Lung (tissue), 12 donors: ENCODE results near the gene POU3F2. TPM values are rescaled to one million over a fixed set of nuclear protein-coding genes. Genes with fewer than 3 reads are reported as not detected.

ENCODE experiments used
- ATAC-seq: fragments of 200-7000 bp; cut with Tn5 transposase; one replicate; pipeline ENCODE4 v1.9.1; 2020; ENCODE audit warnings: moderate number of reproducible peaks; ENCODE audit not compliant: insufficient read depth, low FRiP score
- DNase-seq, 3 donors: peaks; one replicate each; pipeline ENCODE4 v3.0.0-alpha.2; 2013 to 2017
- H3K27ac ChIP-seq, 2 donors: one replicate each; pipeline ENCODE4 v1.5.1; 2013; ENCODE audit warnings: mild to moderate bottlenecking in 2 of 2, moderate library complexity in 2 of 2, control low read depth in 1 of 2, inconsistent platforms in 1 of 2, low read depth in 1 of 2, low read length in 1 of 2
- H3K27me3 ChIP-seq, 3 donors: one replicate each; pipeline ENCODE4 v1.5.1; 2013; ENCODE audit warnings: low read length in 2 of 3; ENCODE audit not compliant: control insufficient read depth in 3 of 3, insufficient read depth in 3 of 3
- H3K36me3 ChIP-seq, 4 donors: one replicate each; pipeline ENCODE4 v1.5.1; 2013; ENCODE audit warnings: low read length in 4 of 4, mild to moderate bottlenecking in 1 of 4, moderate library complexity in 1 of 4; ENCODE audit not compliant: control insufficient read depth in 4 of 4, insufficient read depth in 4 of 4
- H3K4me1 ChIP-seq, 5 donors: one replicate each; pipeline ENCODE4 v1.5.1; 2013; ENCODE audit warnings: low read length in 5 of 5, mild to moderate bottlenecking in 2 of 5, moderate library complexity in 1 of 5; ENCODE audit not compliant: control insufficient read depth in 5 of 5, insufficient read depth in 5 of 5
- H3K4me3 ChIP-seq: one replicate; pipeline ENCODE4 v1.5.1; 2013; ENCODE audit warnings: mild to moderate bottlenecking, control low read depth, moderate library complexity
- H3K9ac ChIP-seq, 2 donors: one replicate each; pipeline ENCODE4 v1.5.1; 2013; ENCODE audit warnings: low read length in 2 of 2, control low read depth in 1 of 2; ENCODE audit not compliant: insufficient read depth in 1 of 2
- H3K9me3 ChIP-seq, 4 donors: one replicate each; pipeline ENCODE4 v1.5.1; 2013; ENCODE audit warnings: low read length in 3 of 4, mild to moderate bottlenecking in 1 of 4, moderate library complexity in 1 of 4; ENCODE audit not compliant: control insufficient read depth in 4 of 4, insufficient read depth in 3 of 4
- CTCF ChIP-seq: IDR thresholded peaks from 2 replicates; pipeline ENCODE4 v1.5.1; 2012; ENCODE audit warnings: mild to moderate bottlenecking; ENCODE audit errors: control extremely low read depth, extremely low read depth
- WGBS, 2 donors: extraction: QIAGEN DNeasy Blood & Tissue Kit; methylation state at CpG; one replicate each; pipeline ENCODE4 v1.1.7; 2013; 5-methylcytosine and 5-hydroxymethylcytosine counted together
- polyA plus RNA-seq, 2 donors: library from polyadenylated mRNA; stranded (reverse); fragments of 200-250 nt; gene quantifications; one replicate each; pipeline ENCODE4 v1.2.1, GENCODE V29; 2013
- total RNA-seq, 2 donors: library from RNA; depleted of rRNA in 1 of 2; stranded (reverse); fragments of >200 nt in 1 of 2; gene quantifications; one replicate each; pipeline ENCODE4 v1.2.1, GENCODE V29; 2014 to 2021
- donor health status: control.
- donor health status: control.
- donor health status: Bipolar disorder and iron deficiency.
- donor health status: healthy.
- donor health status: DM: yes; HTN: yes; CAD: no.

POU3F2 gene
- total and polyA plus RNA-seq, 4 donors: 0.11 TPM; not detected in 3

- Histone ChIP-seq H3K36me3 (no peaks in the 10 kb centered on the region), H3K4me1 (no peaks in the 10 kb centered on the region), H3K9ac (no peak overlapping the region), H3K27me3 (no peaks in the 10 kb centered on the region), H3K4me3 (no peak overlapping the region), H3K9me3 (peaks cover 0 to 4% (median under 1%) of the 10 kb centered on the region in 4 donors), H3K27ac (no peak overlapping the region)
- DNase-seq (no peak), ATAC-seq (no peak)
- no peak for TF ChIP-seq CTCF
- 83 to 86% methylated on average over 4 of the region's 4 CpGs for WGBS, 2 donors
These were observed 25.7 kb upstream of the POU3F2 start for GRCh38 chr6:98808541-98809210.

DNA sequence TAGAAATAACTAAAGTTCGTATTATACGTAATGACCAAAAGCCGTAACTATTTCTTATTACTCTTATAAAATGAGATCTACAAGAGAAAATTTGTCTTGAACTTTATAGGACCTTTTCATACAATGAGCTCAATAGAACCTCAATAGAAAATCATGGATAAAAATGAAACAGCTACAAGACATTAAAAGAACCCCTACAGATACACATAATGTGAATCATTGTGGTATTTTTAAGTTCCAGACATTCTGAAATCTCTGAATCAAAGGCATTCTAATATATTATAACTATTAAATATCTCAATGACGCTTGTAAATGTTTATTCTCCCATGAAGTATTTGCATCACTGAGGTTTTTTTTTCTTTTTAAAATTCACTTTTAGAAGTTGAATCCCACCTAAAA is 22.2 kb upstream of the POU3F2 start:
- 90 to 91% methylated on average over 4 of the region's 4 CpGs for WGBS, 2 donors
- Histone ChIP-seq H3K4me1 (no peaks in the 10 kb centered on the region), H3K4me3 (no peak overlapping the region), H3K9ac (no peak overlapping the region), H3K27me3 (no peaks in the 10 kb centered on the region), H3K27ac (no peak overlapping the region), H3K9me3 (peaks cover 0 to 3% (median under 1%) of the 10 kb centered on the region in 4 donors), H3K36me3 (no peaks in the 10 kb centered on the region)
- no peak for DNase-seq
- ATAC-seq: no peak
- TF ChIP-seq CTCF: no peak

GRCh38 chr6:98816799-98817198 is 17.6 kb upstream of the POU3F2 start:
- ATAC-seq: no peak

More at GRCh38 chr6:98816799-98817198, 17.6 kb upstream of the POU3F2 start:
- no peak overlapping the region for H3K9ac ChIP-seq
- TF ChIP-seq CTCF: no peak
- no peak overlapping the region for H3K4me3 ChIP-seq
- no peaks in the 10 kb centered on the region for H3K36me3 ChIP-seq
- no peak overlapping the region for H3K27ac ChIP-seq
- H3K4me1 ChIP-seq: no peaks in the 10 kb centered on the region
- peaks cover 3 to 17% (median 5%) of the 10 kb centered on the region in 3 donors for H3K27me3 ChIP-seq
- peaks cover 0 to 3% (median 0%) of the 10 kb centered on the region in 4 donors for H3K9me3 ChIP-seq
- DNase-seq: no peak
